ENCODE data around the gene ATPAF1. TPM values are rescaled to one million over a fixed set of nuclear protein-coding genes. Genes with fewer than 3 reads are reported as not detected.

Gene ATPAF1
- total RNA-seq, 4 donors from 2014 or later = 20.6 to 91.5 (median 71.4) TPM

DNA sequence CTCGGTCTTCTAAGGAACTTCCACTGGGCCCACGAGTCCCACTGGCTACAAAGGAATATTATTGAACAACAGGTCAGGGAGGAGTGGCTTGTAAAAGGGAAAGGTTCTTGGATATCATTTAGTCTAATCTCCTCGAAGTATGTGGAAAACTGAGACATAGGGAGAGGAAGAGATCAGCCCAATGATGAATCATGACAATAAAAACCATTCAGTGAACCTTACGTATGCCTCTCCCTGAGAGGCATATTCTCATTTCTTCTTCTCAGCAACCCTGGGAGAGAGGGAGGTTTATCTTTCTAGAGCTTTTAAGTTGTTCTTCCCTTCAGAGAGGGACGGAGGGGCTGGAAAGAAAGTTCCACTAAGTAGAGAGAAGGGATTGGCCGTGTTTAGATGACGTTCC, 46.2 kb downstream of the ATPAF1 start:
- H3K27me3 ChIP-seq = no peaks in the 10 kb centered on the region
- H3K9me3 ChIP-seq = no peaks in the 10 kb centered on the region
- TF ChIP-seq POLR2A (IDR thresholded peaks at IDR 0.05) (no peak), EP300 (IDR thresholded peaks at IDR 0.05; ENCODE audit: low read depth) (no peak), POLR2AphosphoS5 (IDR thresholded peaks at IDR 0.05) (no peak)
- TF ChIP-seq, protein P1, sequence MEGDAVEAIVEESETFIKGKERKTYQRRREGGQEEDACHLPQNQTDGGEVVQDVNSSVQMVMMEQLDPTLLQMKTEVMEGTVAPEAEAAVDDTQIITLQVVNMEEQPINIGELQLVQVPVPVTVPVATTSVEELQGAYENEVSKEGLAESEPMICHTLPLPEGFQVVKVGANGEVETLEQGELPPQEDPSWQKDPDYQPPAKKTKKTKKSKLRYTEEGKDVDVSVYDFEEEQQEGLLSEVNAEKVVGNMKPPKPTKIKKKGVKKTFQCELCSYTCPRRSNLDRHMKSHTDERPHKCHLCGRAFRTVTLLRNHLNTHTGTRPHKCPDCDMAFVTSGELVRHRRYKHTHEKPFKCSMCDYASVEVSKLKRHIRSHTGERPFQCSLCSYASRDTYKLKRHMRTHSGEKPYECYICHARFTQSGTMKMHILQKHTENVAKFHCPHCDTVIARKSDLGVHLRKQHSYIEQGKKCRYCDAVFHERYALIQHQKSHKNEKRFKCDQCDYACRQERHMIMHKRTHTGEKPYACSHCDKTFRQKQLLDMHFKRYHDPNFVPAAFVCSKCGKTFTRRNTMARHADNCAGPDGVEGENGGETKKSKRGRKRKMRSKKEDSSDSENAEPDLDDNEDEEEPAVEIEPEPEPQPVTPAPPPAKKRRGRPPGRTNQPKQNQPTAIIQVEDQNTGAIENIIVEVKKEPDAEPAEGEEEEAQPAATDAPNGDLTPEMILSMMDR (IDR thresholded peaks at IDR 0.05) = no peak
- WGBS, 2 donors (ENCODE audit: low coverage in 1 of 2) = 41 to 53% methylated on average over 5 to 7 of the region's 7 CpGs
- peak overlapping the region in 3 of 4 donors; percentile 10 to 41 (median 31) for H3K27ac ChIP-seq
- H3K36me3 ChIP-seq = no peaks in the 10 kb centered on the region
- peaks cover 3 to 19% (median 9%) of the 10 kb centered on the region in 4 donors for H3K4me1 ChIP-seq
- no peak for DNase-seq
- intact Hi-C loops (cut with DNase I; ENCODE audit: low total_unique reads) = loop anchor here (1.0 kb wide), 1 partner anchor 103 kb away; no protein-coding TSS in a partner anchor
- H3K4me3 ChIP-seq = no peak overlapping the region
- in situ Hi-C loops (cut with MboI; ENCODE audit: low pct_ligation_motif_present in 1 of 4, low pct_unique_long_range_greater_than_20kb in 1 of 4, low sequenced_read_pairs in 3 of 4) = loop anchor here in 1 of 4 donors (10.0 kb wide), 1 partner anchor 103 kb away; no protein-coding TSS in a partner anchor

GRCh38 chr1:46619656-46620258, 48.4 kb downstream of the ATPAF1 start:
- H3K27ac ChIP-seq = no peak overlapping the region
- no peak overlapping the region for H3K4me3 ChIP-seq
- in situ Hi-C loops (cut with MboI; ENCODE audit: low pct_ligation_motif_present in 1 of 4, low pct_unique_long_range_greater_than_20kb in 1 of 4, low sequenced_read_pairs in 3 of 4) (loop anchor here in 3 of 4 donors (10.0 kb wide), 2 partner anchors 95 to 105 kb away; partner anchors contain the start of gene EFCAB14 (in 1 of the 3)), intact Hi-C loops (cut with DNase I; ENCODE audit: low total_unique reads) (no loop called here)
- TF ChIP-seq EP300 (IDR thresholded peaks at IDR 0.05; ENCODE audit: low read depth) (no peak), POLR2AphosphoS5 (IDR thresholded peaks at IDR 0.05) (no peak), POLR2A (IDR thresholded peaks at IDR 0.05) (no peak)
- TF ChIP-seq, protein P1 (IDR thresholded peaks at IDR 0.05) = no peak
- H3K36me3 ChIP-seq = no peaks in the 10 kb centered on the region
- H3K4me1 ChIP-seq = peaks cover 13 to 33% (median 22%) of the 10 kb centered on the region in 4 donors
- 93% methylated on average over 5 of the region's 5 CpGs; no CpG with 5 or more reads in 1 of the 2 donors for WGBS, 2 donors (ENCODE audit: low coverage in 1 of 2)
- no peak for DNase-seq
- H3K27me3 ChIP-seq = no peaks in the 10 kb centered on the region
- H3K9me3 ChIP-seq = no peaks in the 10 kb centered on the region

DNA sequence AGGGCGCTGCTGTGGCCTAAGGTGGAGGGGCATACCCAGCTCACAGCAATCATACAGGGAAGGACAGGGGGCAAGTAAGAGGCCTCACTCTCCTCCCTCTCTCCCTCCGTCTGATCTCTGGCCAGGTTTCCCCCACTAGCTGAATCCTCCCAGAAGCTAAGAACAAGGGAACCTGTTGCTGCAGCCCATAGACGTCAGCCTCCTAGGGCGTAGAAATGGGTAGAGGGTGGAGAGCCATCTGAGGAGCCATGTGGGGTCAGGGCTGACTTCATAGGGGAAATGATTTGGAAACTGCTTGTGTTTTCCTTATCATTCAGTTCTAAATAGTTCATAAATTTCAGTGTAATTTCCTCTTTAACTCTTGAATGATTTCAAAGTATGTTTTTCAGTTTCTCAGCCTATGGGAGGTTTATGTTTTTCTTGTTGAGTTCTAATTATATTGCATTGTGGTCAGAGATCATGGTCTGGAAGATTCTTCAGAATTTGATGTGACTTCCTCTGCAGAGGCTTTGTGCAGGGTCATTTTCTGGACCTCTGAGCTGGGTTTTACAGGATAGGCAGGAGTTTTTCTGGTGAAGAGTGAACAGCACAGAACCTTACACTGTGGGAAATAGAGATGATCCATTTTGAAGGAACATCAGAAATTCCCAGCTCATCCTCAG, 49.3 kb downstream of the ATPAF1 start:
- H3K27ac ChIP-seq = no peak overlapping the region
- no peaks in the 10 kb centered on the region for H3K36me3 ChIP-seq
- in situ Hi-C loops (cut with MboI; ENCODE audit: low pct_ligation_motif_present in 1 of 4, low pct_unique_long_range_greater_than_20kb in 1 of 4, low sequenced_read_pairs in 3 of 4) (loop anchor here in 2 of 4 donors (10.0 kb wide), 2 partner anchors 96 to 106 kb away; partner anchors contain the start of gene EFCAB14 (in 1 of the 2)), intact Hi-C loops (cut with DNase I; ENCODE audit: low total_unique reads) (no loop called here)
- H3K27me3 ChIP-seq = no peaks in the 10 kb centered on the region
- H3K4me3 ChIP-seq = no peak overlapping the region
- DNase-seq = no peak
- no peaks in the 10 kb centered on the region for H3K9me3 ChIP-seq
- WGBS, 2 donors (ENCODE audit: low coverage in 1 of 2) = 81 to 86% methylated on average over 3 to 4 of the region's 4 CpGs
- peaks cover 21 to 42% (median 30%) of the 10 kb centered on the region in 4 donors for H3K4me1 ChIP-seq
- TF ChIP-seq EP300 (IDR thresholded peaks at IDR 0.05; ENCODE audit: low read depth) (no peak), POLR2AphosphoS5 (IDR thresholded peaks at IDR 0.05) (no peak), POLR2A (IDR thresholded peaks at IDR 0.05) (no peak)
- TF ChIP-seq, protein P1 (IDR thresholded peaks at IDR 0.05) = no peak

GRCh38 chr1:46617833-46618232, 50.3 kb downstream of the ATPAF1 start:
- no peak for DNase-seq
- TF ChIP-seq POLR2AphosphoS5 (IDR thresholded peaks at IDR 0.05) (no peak), POLR2A (IDR thresholded peaks at IDR 0.05) (no peak), EP300 (IDR thresholded peaks at IDR 0.05; ENCODE audit: low read depth) (no peak)
- TF ChIP-seq, protein P1 (IDR thresholded peaks at IDR 0.05) = no peak
- H3K27me3 ChIP-seq = no peaks in the 10 kb centered on the region
- H3K36me3 ChIP-seq = no peaks in the 10 kb centered on the region
- H3K4me3 ChIP-seq = no peak overlapping the region
- in situ Hi-C loops (cut with MboI; ENCODE audit: low pct_ligation_motif_present in 1 of 4, low pct_unique_long_range_greater_than_20kb in 1 of 4, low sequenced_read_pairs in 3 of 4) (loop anchor here in 2 of 4 donors (10.0 kb wide), 2 partner anchors 97 to 107 kb away; partner anchors contain the start of gene EFCAB14 (in 1 of the 2)), intact Hi-C loops (cut with DNase I; ENCODE audit: low total_unique reads) (no loop called here)
- no peak overlapping the region for H3K27ac ChIP-seq
- H3K4me1 ChIP-seq = peaks cover 29 to 52% (median 40%) of the 10 kb centered on the region in 4 donors
- 79 to 82% methylated on average over 2 to 3 of the region's 3 CpGs for WGBS, 2 donors (ENCODE audit: low coverage in 1 of 2)
- no peaks in the 10 kb centered on the region for H3K9me3 ChIP-seq

Data from transverse colon (tissue), 4 donors.